GM12878 (cell line): ENCODE data around the gene GUCY2D. TPM values are rescaled to one million over a fixed set of nuclear protein-coding genes. Genes with fewer than 3 reads are reported as not detected.

Experiments used
- ATAC-seq: fragments of 200-7000 bp; cut with Tn5 transposase; 3 replicates; pipeline ENCODE4 v1.9.1; 2020; ENCODE audit warnings: mild to moderate bottlenecking, moderate library complexity
- BruUV-seq: library from RNA; stranded (reverse); fragments of 400-500 nt; replicated peaks from 2 replicates; lab custom pipeline; 2021; lab: Mats Ljungman, UMichigan
- CTCF ChIA-PET: fragments of 300-600 bp; sonication (Branson Sonifier 250); formaldehyde crosslinking; extraction: SDS; loops from one replicate; lab custom pipeline; 2021; ENCODE audit warnings: inconsistent platforms; lab: Yijun Ruan, JAX
- POLR2A ChIA-PET: fragments of 350-600 bp; formaldehyde crosslinking; extraction: SDS; loops from one replicate; lab custom pipeline; 2021; ENCODE audit warnings: inconsistent platforms; lab: Charles Lee
- RAD21 ChIA-PET: fragments of 300-600 bp; sonication (Branson Sonifier 250); formaldehyde crosslinking; loops from one replicate; lab custom pipeline; 2023; ENCODE audit warnings: antibody characterized with exemption; ENCODE audit not compliant: unreplicated experiment; lab: Charles Lee
- SMC1A ChIA-PET: fragments of 300-600 bp; sonication (Branson Sonifier 250); formaldehyde crosslinking; loops from one replicate; lab custom pipeline; 2023; ENCODE audit not compliant: unreplicated experiment, uncharacterized antibody; lab: Charles Lee
- DNase-seq: peaks from one replicate; pipeline ENCODE4 v3.0.0-alpha.2; 2011; ENCODE audit warnings: low read depth, low spot score
- FAIRE-seq: peaks from 3 replicates; lab custom pipeline; 2011; peaks lifted over from hg19 to GRCh38; lab: Jason Lieb, UNC
- H2AFZ ChIP-seq: 2 replicates; pipeline ENCODE4 v1.6.0; 2011; ENCODE audit warnings: low read depth, low read length, control low read depth; ENCODE audit not compliant: control insufficient read depth
- H3K27ac ChIP-seq: 2 replicates; pipeline ENCODE4 v1.5.1; 2011; ENCODE audit warnings: control low read depth; ENCODE audit not compliant: control insufficient read depth, insufficient read depth
- H3K27me3 ChIP-seq, 2 experiments: replicated peaks in 1 of 2; 2 replicates each; pipeline versions ENCODE4 v1.6.0 to v1.6.1; 2011; ENCODE audit warnings: low read length in 1 of 2; ENCODE audit not compliant: control insufficient read depth in 2 of 2, insufficient read depth in 2 of 2
- H3K36me3 ChIP-seq, 2 experiments: 2 replicates each; pipeline ENCODE4 v1.5.1; 2011; ENCODE audit warnings: low read length in 1 of 2; ENCODE audit not compliant: control insufficient read depth in 2 of 2, insufficient read depth in 2 of 2
- H3K4me1 ChIP-seq: 2 replicates; pipeline ENCODE4 v1.6.1; 2011; ENCODE audit warnings: mild to moderate bottlenecking, low read length, moderate library complexity, mixed read lengths; ENCODE audit not compliant: control insufficient read depth, insufficient read depth
- H3K4me2 ChIP-seq: 2 replicates; pipeline ENCODE4 v1.6.0; 2011; ENCODE audit warnings: control low read depth; ENCODE audit not compliant: control insufficient read depth, insufficient read depth
- H3K4me3 ChIP-seq: fragments of 200-600 bp; sonication (generic); 2 replicates; pipeline ENCODE4 v1.5.1; 2016
- H3K79me2 ChIP-seq: 2 replicates; pipeline ENCODE4 v1.6.0; 2011; ENCODE audit warnings: low read length; ENCODE audit not compliant: control insufficient read depth, insufficient read depth
- H3K9ac ChIP-seq: 2 replicates; pipeline ENCODE4 v1.8.0; 2011; ENCODE audit warnings: low read length, control low read depth, mixed read lengths; ENCODE audit not compliant: control insufficient read depth, insufficient read depth
- H3K9me3 ChIP-seq: replicated peaks from 3 replicates; pipeline ENCODE4 v1.5.1; 2011; ENCODE audit warnings: mild to moderate bottlenecking, low read length; ENCODE audit not compliant: control insufficient read depth, insufficient read depth
- H4K20me1 ChIP-seq: 2 replicates; pipeline ENCODE4 v1.6.0; 2011; ENCODE audit not compliant: control insufficient read depth, insufficient read depth
- CREB1 ChIP-seq: IDR thresholded peaks from 2 replicates; pipeline ENCODE4 v1.6.1; 2012; ENCODE audit warnings: low read depth, mild to moderate bottlenecking, inconsistent platforms
- CUX1 ChIP-seq: IDR thresholded peaks from 2 replicates; pipeline ENCODE4 v1.6.1; 2012; ENCODE audit warnings: improper control_type of control experiment, low read depth, low read length; ENCODE audit not compliant: insufficient replicate concordance
- JUNB ChIP-seq: IDR thresholded peaks from 2 replicates; pipeline ENCODE4 v1.6.1; 2016; ENCODE audit warnings: antibody characterized with exemption, mild to moderate bottlenecking
- MYC ChIP-seq: IDR thresholded peaks from 2 replicates; pipeline ENCODE4 v1.6.1; 2011; ENCODE audit warnings: mild to moderate bottlenecking, low read length, moderate library complexity, inconsistent platforms; ENCODE audit not compliant: insufficient read depth, insufficient replicate concordance, insufficient read length, severe bottlenecking
- NR2F1 ChIP-seq: fragments of 450-650 bp; conservative IDR thresholded peaks from 2 replicates; pipeline ENCODE4 v1.6.1; 2017; ENCODE audit warnings: mild to moderate bottlenecking
- RBBP5 ChIP-seq: fragments of 200-600 bp; sonication (generic); conservative IDR thresholded peaks from 2 replicates; pipeline ENCODE4 v1.6.1; 2016
- SMC3 ChIP-seq: IDR thresholded peaks from 2 replicates; pipeline ENCODE4 v1.6.1; 2011; ENCODE audit warnings: low read length, improper control_type of control experiment, borderline replicate concordance
- SUZ12 ChIP-seq: fragments of 200-600 bp; sonication (generic); IDR thresholded peaks from one replicate; pipeline ENCODE4 v1.6.1; 2018; ENCODE audit warnings: antibody characterized with exemption, mild to moderate bottlenecking; ENCODE audit not compliant: unreplicated experiment
- TARDBP ChIP-seq: IDR thresholded peaks from 2 replicates; pipeline ENCODE4 v1.6.1; 2016; ENCODE audit warnings: borderline replicate concordance
- ZNF24 ChIP-seq: fragments of 450-650 bp; IDR thresholded peaks from 2 replicates; pipeline ENCODE4 v1.6.1; 2017; ENCODE audit warnings: antibody characterized with exemption, mild to moderate bottlenecking
- ZNF384 ChIP-seq: IDR thresholded peaks from 2 replicates; pipeline ENCODE4 v1.6.1; 2012; ENCODE audit warnings: low read depth, mild to moderate bottlenecking, low read length, improper control_type of control experiment, borderline replicate concordance
- WGBS: methylation state at CpG from one replicate; pipeline ENCODE4 v1.1.6; 2016; ENCODE audit warnings: low lambda C conversion rate; ENCODE audit not compliant: insufficient replicate concordance, insufficient coverage; ENCODE audit errors: missing lambda C conversion rate; 5-methylcytosine and 5-hydroxymethylcytosine counted together
- in situ Hi-C: fragments of 300-500 bp; cut with MboI; formaldehyde crosslinking; loops from 9 replicates; pipeline ENCODE4 v1.14.3; 2018; ENCODE audit warnings: mixed read lengths
- intact Hi-C: fragments of 100-400 bp; cut with micrococcal nuclease; formaldehyde crosslinking; loops from one replicate; pipeline ENCODE4 v1.14.2; 2022; ENCODE audit not compliant: unreplicated experiment
- polyA plus RNA-seq, 11 experiments: library from polyadenylated mRNA; depleted of rRNA in 4 of 11; unstranded in 6 of 11; stranded (reverse) in 5 of 11; fragments of >200 nt; fragmentation: Nextera tagmentation in 4 of 11; fragmentation: Illumina TruSeq in 1 of 11; extraction: Ambion mirVana in 4 of 11; extraction: Trizol in 1 of 11; gene quantifications; 1 replicate in 1 of 11; 2 replicates in 10 of 11; pipeline versions ENCODE4 v1.2.1 to v1.2.3, GENCODE V29; 2011 to 2016; ENCODE audit warnings: inconsistent platforms in 2 of 11, missing spikeins in 2 of 11, low read depth in 1 of 11
- total RNA-seq, 4 experiments: library from RNA; depleted of rRNA in 3 of 4; stranded (reverse); fragments of >200 nt in 3 of 4; fragmentation: Illumina TruSeq in 1 of 4; extraction: Trizol in 1 of 4; gene quantifications; 2 replicates each; pipeline versions ENCODE4 v1.2.1 to v1.2.3, GENCODE V29; 2013 to 2021

The GUCY2D gene
- total and polyA plus RNA-seq, 10 of the 15 experiments (the other 5 are each of a cell fraction or from before 2014, with no cell fraction given) = not detected

GRCh38 chr17:8018436-8018835 lies 16.0 kb downstream of the GUCY2D start:
- POLR2A ChIA-PET = interaction anchor here (0.9 to 1.3 kb wide), 3 partner anchors 10 to 17 kb away, joined by 3 to 4 read pairs (median 3); no protein-coding TSS in a partner anchor
- FAIRE-seq = no peak
- TF ChIP-seq ZNF24 (no peak), ZNF384 (peak; percentile 18; the same call in 1 of the 2 replicates)
- TF ChIP-seq, all 136 proteins: peak for 1
- Histone ChIP-seq H3K9me3 (no peaks in the 10 kb centered on the region), H2AFZ (no peak overlapping the region), H3K4me3 (no peak overlapping the region), H3K36me3 (no peaks in the 10 kb centered on the region), H3K27ac (no peak overlapping the region), H3K27me3 (peaks cover 0 to 3% of the 10 kb centered on the region in 2 experiments; a peak in 3 of 4 replicates), H3K4me2 (no peak overlapping the region), H3K79me2 (no peaks in the 10 kb centered on the region), H4K20me1 (no peaks in the 10 kb centered on the region), H3K4me1 (no peaks in the 10 kb centered on the region), H3K9ac (no peak overlapping the region)
- ChIA-PET CTCF (interaction anchor here (0.7 to 5.5 kb wide), 9 partner anchors 10 to 157 kb away, joined by 3 to 87 read pairs (median 7); partner anchors contain the start of gene ALOX15B), SMC1A (interaction anchor here (0.6 to 4.7 kb wide), 10 partner anchors 17 to 200 kb away, joined by 3 to 32 read pairs (median 3); partner anchors contain the start of genes GUCY2D and NAA38), RAD21 (interaction anchor here (1.2 to 2.3 kb wide), 7 partner anchors 17 to 42 kb away, joined by 3 to 17 read pairs (median 6); no protein-coding TSS in a partner anchor)
- WGBS = 0% methylated on average over 3 of the region's 3 CpGs
- DNase-seq (no peak), ATAC-seq (no peak; the same call in 2 of the 3 replicates)
- intact Hi-C loops (loop anchor here (5.0 kb wide), 1 partner anchor 39 kb away; no protein-coding TSS in a partner anchor), in situ Hi-C loops (no loop called here)
- no TSS peak for BruUV-seq

DNA sequence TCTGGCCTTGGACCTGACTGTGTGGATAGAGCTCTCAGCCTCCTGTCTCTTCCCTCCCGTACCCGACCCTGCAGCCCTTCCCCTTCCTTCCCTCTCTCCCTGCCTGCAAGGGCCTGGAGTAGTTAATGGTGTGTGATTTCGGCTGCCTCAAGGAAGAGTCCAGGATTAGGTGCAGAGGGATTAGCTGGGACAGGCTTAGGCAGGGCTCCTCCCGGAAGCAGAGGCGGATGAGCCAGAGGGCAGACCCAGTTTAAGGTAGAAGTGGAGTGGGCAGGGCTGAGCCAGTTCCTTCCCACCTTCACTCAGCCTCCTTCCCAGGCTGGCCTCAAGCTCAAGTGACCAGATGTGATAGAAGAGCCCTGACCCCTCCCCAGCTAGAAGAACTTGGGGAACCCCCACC lies 16.8 kb downstream of the GUCY2D start:
- 48% methylated on average over 5 of the region's 5 CpGs for WGBS
- Histone ChIP-seq H3K79me2 (no peaks in the 10 kb centered on the region), H3K27ac (no peak overlapping the region), H3K27me3 (peaks cover 0 to 3% of the 10 kb centered on the region in 2 experiments; a peak in 3 of 4 replicates), H3K4me1 (no peaks in the 10 kb centered on the region), H4K20me1 (no peaks in the 10 kb centered on the region), H3K9me3 (no peaks in the 10 kb centered on the region), H3K9ac (no peak overlapping the region), H2AFZ (no peak overlapping the region), H3K36me3 (no peaks in the 10 kb centered on the region), H3K4me3 (no peak overlapping the region), H3K4me2 (no peak overlapping the region)
- FAIRE-seq (no peak), DNase-seq (no peak), ATAC-seq (no peak; the same call in 2 of the 3 replicates)
- in situ Hi-C loops (no loop called here), intact Hi-C loops (loop anchor here (5.0 kb wide), 1 partner anchor 38 kb away; no protein-coding TSS in a partner anchor)
- SMC1A ChIA-PET = interaction anchor here (0.6 to 4.7 kb wide), 6 partner anchors 17 to 200 kb away, joined by 3 to 32 read pairs (median 4); partner anchors contain the start of gene GUCY2D
- CTCF ChIA-PET = interaction anchor here (0.7 to 5.5 kb wide), 6 partner anchors 9 to 55 kb away, joined by 3 to 87 read pairs (median 12); partner anchors contain the start of gene ALOX15B
- RAD21 ChIA-PET = interaction anchor here (1.2 to 2.3 kb wide), 5 partner anchors 17 to 38 kb away, joined by 4 to 17 read pairs (median 6); no protein-coding TSS in a partner anchor
- POLR2A ChIA-PET = interaction anchor here (0.7 to 1.3 kb wide), 4 partner anchors 9 to 201 kb away, joined by 3 to 13 read pairs (median 6); no protein-coding TSS in a partner anchor
- BruUV-seq = no TSS peak
- TF ChIP-seq CREB1 (no peak), JUNB (no peak), SUZ12 (no peak), TARDBP (no peak), CUX1 (no peak), NR2F1 (no peak), RBBP5 (no peak), MYC (no peak), SMC3 (no peak)
